Measurements from ENCODE around the gene LCE1A. TPM values are rescaled to one million over a fixed set of nuclear protein-coding genes. Genes with fewer than 3 reads are reported as not detected.
A peak's percentile ranks its signal among the peaks of the same experiment; 100 is the strongest.

LCE1A gene, protein sequence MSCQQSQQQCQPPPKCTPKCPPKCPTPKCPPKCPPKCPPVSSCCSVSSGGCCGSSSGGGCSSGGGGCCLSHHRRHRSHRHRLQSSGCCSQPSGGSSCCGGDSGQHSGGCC
- total RNA-seq (not detected), polyA plus RNA-seq (1.0 TPM)
- long read RNA-seq, donor 1: 0 reads
- long read RNA-seq, donor 2: 0 reads
- long read RNA-seq, donor 3: 0 reads
- long read RNA-seq, donor 4: 0 reads
- long read RNA-seq, donor 5: 0 reads
- long read RNA-seq, donor 6: 0 reads
- long read RNA-seq, donor 7: 0 reads
- long read RNA-seq, donor 8: 0 reads
- long read RNA-seq, donor 9: 0 reads
- long read RNA-seq, donor 10: 0 reads

DNA sequence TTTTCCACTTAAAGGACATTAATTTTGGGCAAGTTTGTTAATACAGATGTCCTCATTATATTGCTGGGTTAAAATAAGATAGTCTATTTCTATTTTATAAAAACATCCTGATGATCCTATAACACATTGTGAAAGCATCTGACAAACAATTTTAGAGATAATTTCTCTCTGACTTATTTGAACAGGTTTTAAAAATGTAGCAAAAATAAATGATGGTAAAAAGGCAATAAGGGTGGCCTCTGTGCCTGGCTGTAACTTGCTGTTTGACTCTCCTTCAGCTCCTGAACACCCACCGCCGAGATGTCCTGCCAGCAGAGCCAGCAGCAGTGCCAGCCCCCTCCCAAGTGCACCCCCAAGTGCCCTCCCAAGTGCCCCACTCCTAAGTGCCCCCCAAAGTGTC is at the start of gene LCE1A:
LCE1A (plus strand) TSS at position 301 of the 400 bp plus-strand sequence; CDS start at position 301, 0 bp downstream.
- Histone ChIP-seq H3K27ac (ENCODE audit: low read depth in 1 of 2, low read length in 1 of 2) (no peak within 1 kb of the TSS), H3K36me3 (ENCODE audit: control insufficient read depth in 2 of 2, insufficient read depth in 2 of 2, low read length in 1 of 2) (no peaks in the 10 kb centered on the region), H3K27me3 (ENCODE audit: control insufficient read depth in 2 of 2, insufficient read depth in 1 of 2, low read length in 1 of 2) (no peaks in the 10 kb centered on the region), H3K4me3 (ENCODE audit: low read length in 2 of 2) (no peak within 1 kb of the TSS), H3K4me1 (ENCODE audit: control insufficient read depth in 2 of 2, insufficient read depth in 2 of 2, low read length in 2 of 2) (no peaks in the 10 kb centered on the region), H3K9me3 (ENCODE audit: control insufficient read depth in 2 of 2, insufficient read depth in 1 of 2, low read length in 1 of 2) (no peaks in the 10 kb centered on the region)
- DNase-seq (ENCODE audit: low read depth in 6 of 9, low spot score in 9 of 9): no peak
- WGBS: 94% methylated on average over 2 of the region's 2 CpGs

DNA sequence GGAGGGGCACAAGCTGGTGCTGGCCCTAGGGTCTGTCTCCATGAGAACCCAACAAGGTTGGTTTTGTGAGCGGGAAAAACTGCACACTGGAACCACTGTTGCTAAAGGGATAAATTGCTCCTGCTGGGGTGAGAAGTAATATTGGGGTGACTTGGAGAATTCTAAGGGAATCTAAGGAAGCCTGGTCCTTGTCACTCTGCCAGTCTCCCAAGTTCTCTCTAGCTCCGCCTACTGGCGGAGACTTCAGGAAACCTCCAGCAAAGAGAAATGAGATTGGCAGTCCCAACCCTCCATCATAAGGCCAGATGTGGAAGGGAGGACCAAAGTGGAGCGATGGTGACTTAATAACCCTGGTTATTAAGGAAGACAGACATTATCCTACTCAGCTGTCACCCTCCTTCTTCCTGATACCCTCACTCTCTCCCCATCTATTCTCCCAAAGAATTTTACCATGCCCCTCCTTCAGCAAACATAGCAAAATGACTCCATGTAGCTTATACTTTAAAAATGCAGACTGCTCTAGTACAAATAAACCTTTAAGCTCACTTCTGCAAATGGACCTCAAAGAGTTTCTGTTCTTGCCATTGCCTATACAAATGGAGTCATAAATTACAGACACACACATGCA is 49.6 kb upstream of the LCE1A start:
- 65% methylated on average over 4 of the region's 4 CpGs for WGBS
- Histone ChIP-seq H3K4me1 (ENCODE audit: control insufficient read depth in 2 of 2, insufficient read depth in 2 of 2, low read length in 2 of 2) (no peaks in the 10 kb centered on the region), H3K9me3 (ENCODE audit: control insufficient read depth in 2 of 2, insufficient read depth in 1 of 2, low read length in 1 of 2) (no peaks in the 10 kb centered on the region), H3K27ac (ENCODE audit: low read depth in 1 of 2, low read length in 1 of 2) (no peak overlapping the region), H3K36me3 (ENCODE audit: control insufficient read depth in 2 of 2, insufficient read depth in 2 of 2, low read length in 1 of 2) (no peaks in the 10 kb centered on the region), H3K4me3 (ENCODE audit: low read length in 2 of 2) (no peak overlapping the region), H3K27me3 (ENCODE audit: control insufficient read depth in 2 of 2, insufficient read depth in 1 of 2, low read length in 1 of 2) (no peaks in the 10 kb centered on the region)
- peak in 2 of 9 donors; percentile 7 to 8 for DNase-seq (ENCODE audit: low read depth in 6 of 9, low spot score in 9 of 9)

DNA sequence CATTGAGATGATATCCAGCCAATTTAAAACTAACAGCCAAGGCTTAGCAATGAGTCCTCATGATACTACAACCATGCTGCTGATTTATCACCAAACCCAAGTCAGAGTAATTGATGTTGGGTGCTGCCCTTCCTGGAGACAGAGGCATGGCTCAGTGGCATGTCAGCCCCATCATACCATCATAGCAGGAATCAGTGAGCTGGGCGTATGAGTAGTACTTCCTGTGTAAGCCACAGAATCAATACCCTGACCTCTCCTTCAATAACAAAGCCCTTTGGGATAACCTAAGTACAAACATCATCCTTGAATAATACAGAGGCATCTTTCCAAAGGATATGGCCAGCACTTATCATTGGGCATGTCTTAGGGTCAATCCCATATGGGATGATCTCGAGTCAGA is 44.2 kb upstream of the LCE1A start:
- no peak for DNase-seq (ENCODE audit: low read depth in 6 of 9, low spot score in 9 of 9)
- Histone ChIP-seq H3K4me1 (ENCODE audit: control insufficient read depth in 2 of 2, insufficient read depth in 2 of 2, low read length in 2 of 2) (no peaks in the 10 kb centered on the region), H3K27me3 (ENCODE audit: control insufficient read depth in 2 of 2, insufficient read depth in 1 of 2, low read length in 1 of 2) (no peaks in the 10 kb centered on the region), H3K27ac (ENCODE audit: low read depth in 1 of 2, low read length in 1 of 2) (no peak overlapping the region), H3K9me3 (ENCODE audit: control insufficient read depth in 2 of 2, insufficient read depth in 1 of 2, low read length in 1 of 2) (no peaks in the 10 kb centered on the region), H3K36me3 (ENCODE audit: control insufficient read depth in 2 of 2, insufficient read depth in 2 of 2, low read length in 1 of 2) (no peaks in the 10 kb centered on the region), H3K4me3 (ENCODE audit: low read length in 2 of 2) (no peak overlapping the region)
- 71% methylated on average over 2 of the region's 2 CpGs for WGBS

DNA sequence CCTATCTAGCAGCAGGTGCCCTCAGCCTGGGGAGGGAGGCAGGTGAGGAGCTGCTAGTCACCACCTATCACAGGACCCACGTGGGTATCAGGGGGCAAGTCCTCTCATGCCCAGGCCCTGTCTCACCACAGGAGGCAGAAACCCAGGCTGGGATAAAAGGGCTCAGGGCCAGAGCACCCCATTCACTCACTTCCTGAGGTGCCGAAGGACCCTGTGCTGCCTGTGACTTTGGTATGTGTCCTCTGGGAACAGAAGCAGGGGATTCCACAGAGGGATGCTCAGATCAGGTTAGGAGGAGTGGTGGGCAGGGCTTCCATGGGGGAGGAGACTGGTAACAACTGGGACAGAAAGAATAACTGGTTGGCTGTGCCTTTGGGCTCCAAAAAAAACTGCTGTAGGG is 41.2 kb upstream of the LCE1A start, which contains the start of gene LCE1E:
LCE1E (plus strand) TSS at position 181 of the 400 bp plus-strand sequence. CDS start 1,043 bp downstream, outside the sequence.
- no peaks in the 10 kb centered on the region for H3K9me3 ChIP-seq (ENCODE audit: control insufficient read depth in 2 of 2, insufficient read depth in 1 of 2, low read length in 1 of 2)
- H3K27ac ChIP-seq (ENCODE audit: low read depth in 1 of 2, low read length in 1 of 2): no peak within 1 kb of the TSS
- 61% methylated on average over 2 of the region's 2 CpGs for WGBS

DNA sequence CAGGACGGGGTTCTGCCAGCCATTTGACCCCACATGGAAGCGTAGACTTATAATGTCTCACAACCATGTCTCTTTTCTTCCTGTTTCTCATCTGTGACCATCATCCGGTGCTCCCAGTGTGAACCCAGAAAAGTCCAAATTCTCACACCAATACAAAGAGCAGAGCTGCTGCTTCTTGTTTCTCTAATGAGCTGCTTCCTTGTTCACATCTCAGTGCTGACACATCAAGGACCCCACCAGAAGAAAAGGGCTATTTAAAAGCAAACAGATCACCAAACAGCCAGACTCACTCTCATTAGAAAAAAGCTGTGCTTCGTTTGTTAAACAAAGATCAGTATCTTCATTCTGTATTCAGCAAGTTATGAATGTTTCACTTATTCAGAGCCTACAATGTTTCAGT is 31.6 kb upstream of the LCE1A start:
- no peaks in the 10 kb centered on the region for H3K36me3 ChIP-seq (ENCODE audit: control insufficient read depth in 2 of 2, insufficient read depth in 2 of 2, low read length in 1 of 2)
- H3K27ac ChIP-seq (ENCODE audit: low read depth in 1 of 2, low read length in 1 of 2): no peak overlapping the region
- no peak for DNase-seq (ENCODE audit: low read depth in 6 of 9, low spot score in 9 of 9)
- no peaks in the 10 kb centered on the region for H3K27me3 ChIP-seq (ENCODE audit: control insufficient read depth in 2 of 2, insufficient read depth in 1 of 2, low read length in 1 of 2)
- H3K4me1 ChIP-seq (ENCODE audit: control insufficient read depth in 2 of 2, insufficient read depth in 2 of 2, low read length in 2 of 2): no peaks in the 10 kb centered on the region
- H3K9me3 ChIP-seq (ENCODE audit: control insufficient read depth in 2 of 2, insufficient read depth in 1 of 2, low read length in 1 of 2): no peaks in the 10 kb centered on the region
- H3K4me3 ChIP-seq (ENCODE audit: low read length in 2 of 2): no peak overlapping the region
- WGBS: 75% methylated on average over 4 of the region's 4 CpGs

More for the DNA sequence above, 41.2 kb upstream of the LCE1A start, which contains the start of gene LCE1E:
- Histone ChIP-seq H3K4me3 (ENCODE audit: low read length in 2 of 2) (no peak within 1 kb of the TSS), H3K27me3 (ENCODE audit: control insufficient read depth in 2 of 2, insufficient read depth in 1 of 2, low read length in 1 of 2) (no peaks in the 10 kb centered on the region), H3K4me1 (ENCODE audit: control insufficient read depth in 2 of 2, insufficient read depth in 2 of 2, low read length in 2 of 2) (no peaks in the 10 kb centered on the region), H3K36me3 (ENCODE audit: control insufficient read depth in 2 of 2, insufficient read depth in 2 of 2, low read length in 1 of 2) (no peaks in the 10 kb centered on the region)
- DNase-seq (ENCODE audit: low read depth in 6 of 9, low spot score in 9 of 9): no peak

DNA sequence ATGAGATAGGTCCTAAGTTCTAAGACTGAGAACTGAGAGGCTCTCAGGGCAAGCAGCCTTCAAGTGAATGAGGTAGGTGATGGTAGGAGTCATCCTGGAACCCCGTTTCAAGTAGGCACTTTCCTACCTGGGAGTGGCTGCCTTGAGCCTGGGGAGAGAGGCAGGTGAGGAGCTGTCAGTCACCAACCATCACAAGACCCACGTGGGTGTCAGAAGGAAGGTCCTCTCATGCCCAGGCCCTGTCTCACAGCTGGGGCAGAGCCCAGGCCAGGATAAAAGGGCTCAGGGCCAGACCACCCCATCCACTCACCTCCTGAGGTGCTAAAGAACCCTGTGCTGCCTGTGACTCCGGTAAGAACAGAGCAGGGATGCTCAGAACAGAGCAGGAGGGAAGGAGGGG is 30.9 kb upstream of the LCE1A start, which contains the start of gene LCE1D:
LCE1D (plus strand) TSS at position 301 of the 400 bp plus-strand sequence. CDS start 1,074 bp downstream, outside the sequence.
- Histone ChIP-seq H3K27me3 (ENCODE audit: control insufficient read depth in 2 of 2, insufficient read depth in 1 of 2, low read length in 1 of 2) (no peaks in the 10 kb centered on the region), H3K36me3 (ENCODE audit: control insufficient read depth in 2 of 2, insufficient read depth in 2 of 2, low read length in 1 of 2) (no peaks in the 10 kb centered on the region)
- 56% methylated on average over 3 of the region's 3 CpGs for WGBS

DNA sequence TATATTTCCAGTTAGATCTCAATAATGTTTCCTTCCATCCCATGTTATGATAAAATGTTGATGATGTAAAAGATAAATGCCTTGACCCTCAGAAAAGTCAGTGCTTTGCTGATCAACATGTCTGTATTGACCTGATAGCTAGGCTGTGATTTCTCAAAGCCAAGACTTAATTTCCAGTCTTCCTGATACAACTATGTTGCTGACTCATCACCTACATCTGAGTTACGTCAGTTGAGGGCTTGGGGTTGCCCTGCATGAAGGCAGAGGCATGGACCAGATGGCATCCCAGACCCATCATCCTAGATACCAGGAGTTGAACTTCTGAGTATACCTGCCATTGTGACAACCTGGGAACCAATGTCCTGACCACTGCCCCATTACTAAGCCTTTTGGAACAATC is 25.9 kb upstream of the LCE1A start:
- Histone ChIP-seq H3K4me3 (ENCODE audit: low read length in 2 of 2) (no peak overlapping the region), H3K9me3 (ENCODE audit: control insufficient read depth in 2 of 2, insufficient read depth in 1 of 2, low read length in 1 of 2) (no peaks in the 10 kb centered on the region), H3K36me3 (ENCODE audit: control insufficient read depth in 2 of 2, insufficient read depth in 2 of 2, low read length in 1 of 2) (no peaks in the 10 kb centered on the region), H3K27ac (ENCODE audit: low read depth in 1 of 2, low read length in 1 of 2) (no peak overlapping the region), H3K27me3 (ENCODE audit: control insufficient read depth in 2 of 2, insufficient read depth in 1 of 2, low read length in 1 of 2) (no peaks in the 10 kb centered on the region), H3K4me1 (ENCODE audit: control insufficient read depth in 2 of 2, insufficient read depth in 2 of 2, low read length in 2 of 2) (no peaks in the 10 kb centered on the region)
- 80% methylated on average over 1 of the region's 1 CpG for WGBS
- no peak for DNase-seq (ENCODE audit: low read depth in 6 of 9, low spot score in 9 of 9)

More for the DNA sequence above, 30.9 kb upstream of the LCE1A start, which contains the start of gene LCE1D:
- no peak for DNase-seq (ENCODE audit: low read depth in 6 of 9, low spot score in 9 of 9)
- H3K4me1 ChIP-seq (ENCODE audit: control insufficient read depth in 2 of 2, insufficient read depth in 2 of 2, low read length in 2 of 2): no peaks in the 10 kb centered on the region
- H3K4me3 ChIP-seq (ENCODE audit: low read length in 2 of 2): no peak within 1 kb of the TSS
- no peaks in the 10 kb centered on the region for H3K9me3 ChIP-seq (ENCODE audit: control insufficient read depth in 2 of 2, insufficient read depth in 1 of 2, low read length in 1 of 2)
- no peak within 1 kb of the TSS for H3K27ac ChIP-seq (ENCODE audit: low read depth in 1 of 2, low read length in 1 of 2)

DNA sequence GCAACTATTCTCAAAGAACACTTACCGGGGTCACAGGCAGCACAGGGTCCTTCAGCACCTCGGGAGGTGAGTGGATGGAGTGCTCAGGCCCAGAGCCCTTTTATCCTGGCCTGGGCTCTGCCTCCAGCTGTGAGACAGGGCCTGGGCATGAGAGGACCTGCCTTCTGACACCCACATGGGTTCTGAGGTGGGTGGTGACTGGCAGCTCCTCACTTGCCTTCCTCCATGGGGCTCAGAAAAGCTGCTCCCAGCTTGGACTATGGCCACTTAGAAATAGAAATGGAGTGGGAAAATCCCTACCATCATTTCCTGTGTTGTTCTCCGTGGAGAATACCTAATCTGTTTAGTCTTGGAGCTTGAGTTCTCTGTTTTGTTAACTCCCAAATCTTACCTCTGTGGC is 20.7 kb upstream of the LCE1A start, which contains the start of gene LCE1C:
LCE1C (minus strand) TSS at position 76 of the 400 bp plus-strand sequence. CDS start 1,173 bp downstream, outside the sequence.
- no peak within 1 kb of the TSS for H3K4me3 ChIP-seq (ENCODE audit: low read length in 2 of 2)
- DNase-seq (ENCODE audit: low read depth in 6 of 9, low spot score in 9 of 9): no peak
- no peaks in the 10 kb centered on the region for H3K4me1 ChIP-seq (ENCODE audit: control insufficient read depth in 2 of 2, insufficient read depth in 2 of 2, low read length in 2 of 2)
- H3K27me3 ChIP-seq (ENCODE audit: control insufficient read depth in 2 of 2, insufficient read depth in 1 of 2, low read length in 1 of 2): no peaks in the 10 kb centered on the region
- no peaks in the 10 kb centered on the region for H3K36me3 ChIP-seq (ENCODE audit: control insufficient read depth in 2 of 2, insufficient read depth in 2 of 2, low read length in 1 of 2)
- H3K27ac ChIP-seq (ENCODE audit: low read depth in 1 of 2, low read length in 1 of 2): no peak within 1 kb of the TSS
- no peaks in the 10 kb centered on the region for H3K9me3 ChIP-seq (ENCODE audit: control insufficient read depth in 2 of 2, insufficient read depth in 1 of 2, low read length in 1 of 2)
- WGBS: 62% methylated on average over 3 of the region's 3 CpGs

DNA sequence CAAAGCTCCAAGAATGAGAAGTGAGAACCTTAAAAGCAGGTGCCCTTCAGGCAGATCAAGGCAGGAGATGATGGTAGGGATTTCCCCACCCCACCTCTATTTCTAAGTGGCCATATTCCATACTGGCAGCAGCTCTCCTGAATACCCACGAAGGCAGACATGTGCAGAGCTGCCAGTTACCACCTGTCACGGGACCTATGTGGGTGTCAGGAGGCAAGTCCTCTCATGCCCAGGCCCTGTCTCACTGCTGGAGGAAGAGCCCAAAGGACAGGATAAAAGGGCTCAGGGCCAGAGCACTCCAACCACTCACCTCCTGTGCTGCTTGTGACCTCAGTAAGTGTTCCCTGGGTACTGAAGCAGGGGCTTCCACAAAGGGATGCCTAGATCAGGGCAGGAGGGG is 16.2 kb upstream of the LCE1A start:
- no peak for DNase-seq (ENCODE audit: low read depth in 6 of 9, low spot score in 9 of 9)
- Histone ChIP-seq H3K27ac (ENCODE audit: low read depth in 1 of 2, low read length in 1 of 2) (no peak overlapping the region), H3K36me3 (ENCODE audit: control insufficient read depth in 2 of 2, insufficient read depth in 2 of 2, low read length in 1 of 2) (no peaks in the 10 kb centered on the region), H3K4me1 (ENCODE audit: control insufficient read depth in 2 of 2, insufficient read depth in 2 of 2, low read length in 2 of 2) (no peaks in the 10 kb centered on the region), H3K9me3 (ENCODE audit: control insufficient read depth in 2 of 2, insufficient read depth in 1 of 2, low read length in 1 of 2) (no peaks in the 10 kb centered on the region), H3K27me3 (ENCODE audit: control insufficient read depth in 2 of 2, insufficient read depth in 1 of 2, low read length in 1 of 2) (no peaks in the 10 kb centered on the region), H3K4me3 (ENCODE audit: low read length in 2 of 2) (no peak overlapping the region)
- WGBS: 94% methylated on average over 2 of the region's 2 CpGs

Measured in thymus (tissue), 14 donors.